HEK293T (cell line): Measurements from ENCODE around the gene CASTOR1.

Experiments used
- ELF4 ChIP-seq: fragments of 450-650 bp; IDR thresholded peaks from 2 replicates; pipeline ENCODE4 v1.6.1; 2017; ENCODE audit warnings: antibody characterized with exemption
- FOXK2 ChIP-seq: fragments of 450-650 bp; IDR thresholded peaks from 2 replicates; pipeline ENCODE4 v1.6.1; 2016; ENCODE audit warnings: mild to moderate bottlenecking
- FOXM1 ChIP-seq: fragments of 450-650 bp; IDR thresholded peaks from 2 replicates; pipeline ENCODE4 v1.6.1; 2017; ENCODE audit warnings: mild to moderate bottlenecking, borderline replicate concordance
- HDGF ChIP-seq: fragments of 450-650 bp; IDR thresholded peaks from 2 replicates; pipeline ENCODE4 v1.6.1; 2017; ENCODE audit warnings: antibody characterized with exemption, borderline replicate concordance
- NFRKB ChIP-seq: fragments of 450-650 bp; IDR thresholded peaks from 2 replicates; pipeline ENCODE4 v1.6.1; 2016; ENCODE audit warnings: mild to moderate bottlenecking, moderate library complexity

DNA sequence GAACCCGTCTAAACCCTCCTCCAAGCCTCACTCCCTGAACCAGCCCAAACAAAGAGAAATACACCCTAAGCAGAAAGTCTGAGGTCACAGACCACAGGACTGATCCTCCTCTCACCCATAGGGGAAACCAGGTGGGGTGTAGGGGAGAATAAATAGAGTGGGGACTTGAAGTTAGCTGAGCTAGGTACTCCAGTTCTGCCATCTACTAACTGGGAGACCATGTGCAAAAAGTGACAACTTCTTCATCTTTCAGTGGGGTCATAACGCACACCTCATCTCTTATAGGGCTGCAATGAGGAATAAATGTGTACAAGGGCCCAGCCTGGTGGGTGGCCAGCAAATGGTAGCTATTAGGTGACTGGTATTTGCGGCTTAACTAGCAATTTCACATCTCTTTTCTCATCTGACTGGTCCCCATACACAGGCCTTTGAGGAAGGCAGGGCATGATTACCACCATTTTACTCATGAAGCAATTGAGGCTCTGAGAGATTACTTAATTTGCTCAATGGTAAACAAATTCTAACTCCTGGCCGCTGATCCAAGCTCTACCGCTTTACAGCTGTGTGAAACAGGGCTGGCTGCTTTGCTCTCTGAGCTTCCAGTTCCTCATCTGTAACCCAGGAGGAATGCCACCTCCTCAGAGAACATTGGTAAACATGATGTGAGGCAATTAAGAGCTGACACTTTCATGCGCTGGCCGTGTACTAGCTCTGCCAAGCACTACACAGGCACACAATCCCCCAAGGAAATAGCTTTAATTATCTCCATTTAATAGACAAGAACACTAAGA lies 20.8 kb upstream of the CASTOR1 start:
- TF ChIP-seq FOXM1 (no peak), HDGF (no peak), ELF4 (no peak), FOXK2 (no peak), NFRKB (no peak)
